ENCODE results near the gene COX7A1.

- TF ChIP-seq FOXM1 (IDR thresholded peaks at IDR 0.05; ENCODE audit: borderline replicate concordance): no peak
- TF ChIP-seq SUZ12 (IDR thresholded peaks at IDR 0.05): no peak
- TF ChIP-seq TARDBP (IDR thresholded peaks at IDR 0.05): no peak
- TF ChIP-seq SP1 (IDR thresholded peaks at IDR 0.05): no peak
- TF ChIP-seq ELF4 (IDR thresholded peaks at IDR 0.05): no peak
- no peak for TF ChIP-seq BHLHE40 (IDR thresholded peaks at IDR 0.05; ENCODE audit: borderline replicate concordance)
- TF ChIP-seq LEF1 (IDR thresholded peaks at IDR 0.05; ENCODE audit: borderline replicate concordance): no peak
- no peak for TF ChIP-seq FOXA1 (IDR thresholded peaks at IDR 0.05)
- no peak for TF ChIP-seq ZNF384 (IDR thresholded peaks at IDR 0.05)
- no peak for TF ChIP-seq PKNOX1 (IDR thresholded peaks at IDR 0.05)
- TF ChIP-seq L3MBTL2 (conservative IDR thresholded peaks at IDR 0.05): no peak
- TF ChIP-seq CTBP1 (IDR thresholded peaks at IDR 0.05; ENCODE audit: borderline replicate concordance): no peak
- no peak for TF ChIP-seq NFRKB (IDR thresholded peaks at IDR 0.05)
Measured at GRCh38 chr19:36149673-36150406, 2.4 kb downstream of the COX7A1 start.
